SW 1271 (cell line): Measurements from ENCODE around the gene ARHGEF6.

Source experiments
- DNase-seq, 2 experiments: peaks; one replicate each; lab custom pipeline; 2025; lab: John Stamatoyannopoulos, UW

Gene ARHGEF6

GRCh38 chrX:136745215-136746173 is 35.2 kb downstream of the ARHGEF6 start:
- no peak for DNase-seq

- DNase-seq, result no peak
These were observed 37.9 kb downstream of the ARHGEF6 start for GRCh38 chrX:136742721-136743379.

- no peak for DNase-seq
These were observed 42.5 kb downstream of the ARHGEF6 start for GRCh38 chrX:136738049-136738729.

GRCh38 chrX:136736690-136737089 is 44.0 kb downstream of the ARHGEF6 start:
- DNase-seq, result no peak

- no peak for DNase-seq
These were observed 45.1 kb downstream of the ARHGEF6 start for GRCh38 chrX:136735601-136736000.

GRCh38 chrX:136733613-136734012 is 47.1 kb downstream of the ARHGEF6 start:
- no peak for DNase-seq

- no peak for DNase-seq
These were observed 48.9 kb downstream of the ARHGEF6 start for GRCh38 chrX:136731798-136732197.

- no peak for DNase-seq
These were observed 49.4 kb downstream of the ARHGEF6 start for GRCh38 chrX:136731207-136731782.

- no peak for DNase-seq
These were observed 52.3 kb downstream of the ARHGEF6 start for GRCh38 chrX:136728393-136728792.

GRCh38 chrX:136725441-136726104 is 55.2 kb downstream of the ARHGEF6 start:
- no peak for DNase-seq

- DNase-seq, result no peak
These were observed 62.6 kb downstream of the ARHGEF6 start for GRCh38 chrX:136718091-136718490.

GRCh38 chrX:136714626-136715599 is 65.8 kb downstream of the ARHGEF6 start:
- no peak for DNase-seq

GRCh38 chrX:136712650-136713310 is 68.0 kb downstream of the ARHGEF6 start:
- DNase-seq, result no peak

- DNase-seq, result peak in 1 of 2 experiments; percentile 19
These were observed 69.6 kb downstream of the ARHGEF6 start for GRCh38 chrX:136711147-136711546.

GRCh38 chrX:136710325-136710951 is 70.3 kb downstream of the ARHGEF6 start:
- DNase-seq, result no peak

GRCh38 chrX:136708348-136708747 is 72.4 kb downstream of the ARHGEF6 start:
- DNase-seq, result peak in 1 of 2 experiments; percentile 1

- DNase-seq, result no peak
These were observed 83.6 kb downstream of the ARHGEF6 start for GRCh38 chrX:136697156-136697555.

- DNase-seq, result peak in 1 of 2 experiments; percentile 28
These were observed 86.2 kb downstream of the ARHGEF6 start for GRCh38 chrX:136694431-136695087.

- DNase-seq, result no peak
These were observed 88.5 kb downstream of the ARHGEF6 start for GRCh38 chrX:136692271-136692670.
